K562 (cell line): Measurements from ENCODE around the gene YIF1A. TPM values are rescaled to one million over a fixed set of nuclear protein-coding genes. Genes with fewer than 3 reads are reported as not detected.

ENCODE experiments used
- CHD1 ChIP-seq: fragments of 200-600 bp; sonication (generic); IDR thresholded peaks from one replicate; pipeline ENCODE4 v1.6.1; 2012; ENCODE audit warnings: mild to moderate bottlenecking, moderate library complexity, low read length, inconsistent platforms
- DMBX1 ChIP-seq: fragments of 250-450 bp; sonication (Bioruptor Pico); IDR thresholded peaks from 2 replicates; pipeline ENCODE4 v1.8.0; 2022; ENCODE audit warnings: inconsistent platforms, mild to moderate bottlenecking, moderate library complexity, borderline replicate concordance
- DPF2 ChIP-seq: fragments of 450-650 bp; IDR thresholded peaks from 2 replicates; pipeline ENCODE4 v1.6.1; 2016
- EP400 ChIP-seq: fragments of 450-650 bp; IDR thresholded peaks from 2 replicates; pipeline ENCODE4 v1.6.1; 2017; ENCODE audit warnings: antibody characterized with exemption, mild to moderate bottlenecking, moderate library complexity
- FOXP1 ChIP-seq: sonication (generic); formaldehyde crosslinking; IDR thresholded peaks from 2 replicates; pipeline ENCODE4 v1.8.0; 2022; ENCODE audit warnings: mild to moderate bottlenecking, missing genetic modification reagents
- GABPA ChIP-seq: fragments of 200-800 bp; sonication (Bioruptor generic); conservative IDR thresholded peaks from 2 replicates; pipeline ENCODE4 v1.6.1; 2016; ENCODE audit warnings: low read depth, missing genetic modification characterization, missing compliant biosample characterization
- GABPB2 ChIP-seq: fragments of 250-450 bp; sonication (Bioruptor Pico); conservative IDR thresholded peaks from 2 replicates; pipeline ENCODE4 v1.5.1; 2021; ENCODE audit warnings: mild to moderate bottlenecking
- MIER1 ChIP-seq: fragments of 450-650 bp; IDR thresholded peaks from 2 replicates; pipeline ENCODE4 v1.6.1; 2016; ENCODE audit warnings: antibody characterized with exemption, mild to moderate bottlenecking, low read depth
- PCBP2 ChIP-seq: fragments of 200-400 bp; formaldehyde crosslinking; IDR thresholded peaks from 2 replicates; pipeline ENCODE4 v1.6.1; 2018; ENCODE audit warnings: low read length, low read depth, mild to moderate bottlenecking, moderate library complexity; ENCODE audit not compliant: poor library complexity, severe bottlenecking
- RUNX1 ChIP-seq: sonication (generic); IDR thresholded peaks from 2 replicates; pipeline ENCODE4 v1.6.1; 2016; ENCODE audit warnings: antibody characterized with exemption, low read depth
- TAF1 ChIP-seq: IDR thresholded peaks from 2 replicates; pipeline ENCODE4 v1.6.1; 2011; ENCODE audit warnings: mild to moderate bottlenecking, low read length, moderate library complexity; ENCODE audit not compliant: insufficient read depth, control insufficient read depth, severe bottlenecking; ENCODE audit errors: extremely low read depth
- TAL1 ChIP-seq: fragments of 450-650 bp; IDR thresholded peaks from 2 replicates; pipeline ENCODE4 v1.6.1; 2016; ENCODE audit warnings: mild to moderate bottlenecking
- ZBTB1 ChIP-seq: sonication (generic); formaldehyde crosslinking; IDR thresholded peaks from 2 replicates; pipeline ENCODE4 v1.8.1; 2023; ENCODE audit warnings: missing genetic modification reagents, low read depth, mild to moderate bottlenecking, borderline replicate concordance
- ZC3H4 ChIP-seq: sonication (generic); formaldehyde crosslinking; IDR thresholded peaks from 2 replicates; pipeline ENCODE4 v1.9.0; 2021; ENCODE audit warnings: missing genetic modification reagents, borderline replicate concordance
- ZNF583 ChIP-seq: fragments of 250-450 bp; sonication (Bioruptor Pico); IDR thresholded peaks from 2 replicates; pipeline ENCODE4 v1.4.0; 2020
- polyA plus RNA-seq, 8 experiments: library from polyadenylated mRNA; depleted of rRNA in 4 of 8; stranded (reverse) in 5 of 8; unstranded in 3 of 8; fragments of >200 nt; fragmentation: Nextera tagmentation in 2 of 8; fragmentation: Illumina TruSeq in 1 of 8; extraction: Ambion mirVana in 2 of 8; extraction: Trizol in 1 of 8; gene quantifications; 2 replicates each; pipeline versions ENCODE4 v1.2.1 to v1.2.3, GENCODE V29; 2011 to 2014; ENCODE audit warnings: inconsistent platforms in 1 of 8, missing spikeins in 1 of 8
- total RNA-seq, 7 experiments: library from RNA; depleted of rRNA in 6 of 7; stranded (reverse); fragments of >200 nt in 6 of 7; fragmentation: Illumina TruSeq in 2 of 7; extraction: Trizol in 2 of 7; gene quantifications; 2 replicates each; pipeline versions ENCODE4 v1.2.1 to v1.2.3, GENCODE V29; 2011 to 2021; ENCODE audit warnings: low replicate concordance in 1 of 7
- TF ChIP-seq, protein P1 (sequence below): sonication (generic); formaldehyde crosslinking; IDR thresholded peaks from 2 replicates; pipeline ENCODE4 v1.8.0; 2022; ENCODE audit warnings: mild to moderate bottlenecking, missing genetic modification reagents
- TF ChIP-seq, protein P2 (sequence below): fragments of 450-650 bp; IDR thresholded peaks from 2 replicates; pipeline ENCODE4 v1.6.1; 2016; ENCODE audit warnings: antibody characterized with exemption
- TF ChIP-seq, protein P3 (sequence below): fragments of 450-650 bp; formaldehyde crosslinking; IDR thresholded peaks from 2 replicates; pipeline ENCODE4 v1.4.0; 2020; ENCODE audit warnings: mild to moderate bottlenecking, moderate library complexity
- TF ChIP-seq, protein P4 (sequence below): sonication (generic); formaldehyde crosslinking; IDR thresholded peaks from 2 replicates; pipeline ENCODE4 v1.8.0; 2023; ENCODE audit warnings: mild to moderate bottlenecking, missing genetic modification reagents

YIF1A gene
- total and polyA plus RNA-seq, 9 of the 15 experiments (the other 6 are each of a cell fraction or from before 2014, with no cell fraction given): 8.6 to 121 (median 77.2) TPM

DNA sequence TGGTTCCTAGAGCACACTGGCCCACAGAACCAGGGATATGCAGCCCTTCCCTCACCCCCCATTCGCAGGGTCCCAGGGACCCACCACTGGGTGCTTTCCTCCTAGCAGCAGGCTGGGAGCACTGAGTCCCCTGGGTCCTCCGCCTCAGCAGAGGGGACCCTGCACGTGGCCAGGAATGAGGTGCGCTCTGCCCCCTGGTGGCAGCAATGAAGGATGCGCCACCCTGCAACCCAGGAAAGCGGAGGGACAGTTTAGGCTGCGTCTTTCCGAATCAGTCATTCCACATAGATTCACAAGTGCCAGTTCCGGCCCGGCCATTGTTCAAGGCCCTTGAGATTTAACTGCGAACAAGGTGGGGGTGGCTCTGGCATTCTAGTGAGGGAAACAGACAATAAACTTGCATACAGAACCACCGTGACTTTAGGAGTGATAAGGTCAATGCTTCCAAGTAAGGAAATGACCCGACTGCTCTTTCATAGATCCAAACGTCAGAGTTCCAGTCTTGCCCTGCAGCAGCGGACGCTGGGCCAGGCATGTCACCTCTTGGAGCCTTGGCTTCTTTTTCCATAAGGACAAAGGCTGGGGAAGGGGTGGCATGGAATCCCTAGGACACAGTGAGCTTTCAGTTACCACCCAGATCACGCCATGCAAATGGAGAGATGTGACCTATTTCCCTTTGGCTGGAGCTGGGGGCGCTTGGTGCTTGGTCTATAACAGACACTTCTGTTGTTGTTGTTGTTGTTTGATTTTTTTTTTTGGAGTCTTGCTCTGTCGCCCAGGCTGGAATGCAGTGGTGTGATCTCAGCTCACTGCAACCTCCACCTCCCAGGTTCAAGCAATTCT is 39.6 kb upstream of the YIF1A start (continued):
- TF ChIP-seq PCBP2 (no peak), EP400 (peak; percentile 90), GABPB2 (no peak), RUNX1 (no peak), FOXP1 (CRISPR knock-in tag) (peak; percentile 61; the same call in 1 of the 2 replicates), ZC3H4 (CRISPR knock-in tag) (no peak), GABPA (tag) (0 out of 2 replicates have a peak, but pooled peaks have one; percentile 27), TAL1 (no peak), ZBTB1 (CRISPR knock-in tag) (no peak), DPF2 (no peak; the same call in 1 of the 2 replicates), DMBX1 (peak; percentile 61; the same call in 1 of the 2 replicates), CHD1 (no peak), ZNF583 (CRISPR knock-in tag) (no peak), MIER1 (no peak), TAF1 (peak; percentile 19)
- TF ChIP-seq, protein P1, sequence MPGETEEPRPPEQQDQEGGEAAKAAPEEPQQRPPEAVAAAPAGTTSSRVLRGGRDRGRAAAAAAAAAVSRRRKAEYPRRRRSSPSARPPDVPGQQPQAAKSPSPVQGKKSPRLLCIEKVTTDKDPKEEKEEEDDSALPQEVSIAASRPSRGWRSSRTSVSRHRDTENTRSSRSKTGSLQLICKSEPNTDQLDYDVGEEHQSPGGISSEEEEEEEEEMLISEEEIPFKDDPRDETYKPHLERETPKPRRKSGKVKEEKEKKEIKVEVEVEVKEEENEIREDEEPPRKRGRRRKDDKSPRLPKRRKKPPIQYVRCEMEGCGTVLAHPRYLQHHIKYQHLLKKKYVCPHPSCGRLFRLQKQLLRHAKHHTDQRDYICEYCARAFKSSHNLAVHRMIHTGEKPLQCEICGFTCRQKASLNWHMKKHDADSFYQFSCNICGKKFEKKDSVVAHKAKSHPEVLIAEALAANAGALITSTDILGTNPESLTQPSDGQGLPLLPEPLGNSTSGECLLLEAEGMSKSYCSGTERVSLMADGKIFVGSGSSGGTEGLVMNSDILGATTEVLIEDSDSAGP (CRISPR knock-in tag): peak; percentile 46; the same call in 1 of the 2 replicates
- TF ChIP-seq, protein P2, sequence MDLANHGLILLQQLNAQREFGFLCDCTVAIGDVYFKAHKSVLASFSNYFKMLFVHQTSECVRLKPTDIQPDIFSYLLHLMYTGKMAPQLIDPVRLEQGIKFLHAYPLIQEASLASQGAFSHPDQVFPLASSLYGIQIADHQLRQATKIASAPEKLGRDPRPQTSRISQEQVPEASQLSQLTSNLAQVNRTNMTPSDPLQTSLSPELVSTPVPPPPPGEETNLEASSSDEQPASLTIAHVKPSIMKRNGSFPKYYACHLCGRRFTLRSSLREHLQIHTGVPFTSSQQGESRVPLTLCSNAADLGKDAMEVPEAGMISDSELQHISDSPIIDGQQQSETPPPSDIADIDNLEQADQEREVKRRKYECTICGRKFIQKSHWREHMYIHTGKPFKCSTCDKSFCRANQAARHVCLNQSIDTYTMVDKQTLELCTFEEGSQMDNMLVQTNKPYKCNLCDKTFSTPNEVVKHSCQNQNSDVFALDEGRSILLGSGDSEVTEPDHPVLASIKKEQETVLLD: no peak
- TF ChIP-seq, protein P3, sequence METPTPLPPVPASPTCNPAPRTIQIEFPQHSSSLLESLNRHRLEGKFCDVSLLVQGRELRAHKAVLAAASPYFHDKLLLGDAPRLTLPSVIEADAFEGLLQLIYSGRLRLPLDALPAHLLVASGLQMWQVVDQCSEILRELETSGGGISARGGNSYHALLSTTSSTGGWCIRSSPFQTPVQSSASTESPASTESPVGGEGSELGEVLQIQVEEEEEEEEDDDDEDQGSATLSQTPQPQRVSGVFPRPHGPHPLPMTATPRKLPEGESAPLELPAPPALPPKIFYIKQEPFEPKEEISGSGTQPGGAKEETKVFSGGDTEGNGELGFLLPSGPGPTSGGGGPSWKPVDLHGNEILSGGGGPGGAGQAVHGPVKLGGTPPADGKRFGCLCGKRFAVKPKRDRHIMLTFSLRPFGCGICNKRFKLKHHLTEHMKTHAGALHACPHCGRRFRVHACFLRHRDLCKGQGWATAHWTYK (CRISPR knock-in tag): 0 out of 2 replicates have a peak, but pooled peaks have one; percentile 39
- TF ChIP-seq, protein P4, sequence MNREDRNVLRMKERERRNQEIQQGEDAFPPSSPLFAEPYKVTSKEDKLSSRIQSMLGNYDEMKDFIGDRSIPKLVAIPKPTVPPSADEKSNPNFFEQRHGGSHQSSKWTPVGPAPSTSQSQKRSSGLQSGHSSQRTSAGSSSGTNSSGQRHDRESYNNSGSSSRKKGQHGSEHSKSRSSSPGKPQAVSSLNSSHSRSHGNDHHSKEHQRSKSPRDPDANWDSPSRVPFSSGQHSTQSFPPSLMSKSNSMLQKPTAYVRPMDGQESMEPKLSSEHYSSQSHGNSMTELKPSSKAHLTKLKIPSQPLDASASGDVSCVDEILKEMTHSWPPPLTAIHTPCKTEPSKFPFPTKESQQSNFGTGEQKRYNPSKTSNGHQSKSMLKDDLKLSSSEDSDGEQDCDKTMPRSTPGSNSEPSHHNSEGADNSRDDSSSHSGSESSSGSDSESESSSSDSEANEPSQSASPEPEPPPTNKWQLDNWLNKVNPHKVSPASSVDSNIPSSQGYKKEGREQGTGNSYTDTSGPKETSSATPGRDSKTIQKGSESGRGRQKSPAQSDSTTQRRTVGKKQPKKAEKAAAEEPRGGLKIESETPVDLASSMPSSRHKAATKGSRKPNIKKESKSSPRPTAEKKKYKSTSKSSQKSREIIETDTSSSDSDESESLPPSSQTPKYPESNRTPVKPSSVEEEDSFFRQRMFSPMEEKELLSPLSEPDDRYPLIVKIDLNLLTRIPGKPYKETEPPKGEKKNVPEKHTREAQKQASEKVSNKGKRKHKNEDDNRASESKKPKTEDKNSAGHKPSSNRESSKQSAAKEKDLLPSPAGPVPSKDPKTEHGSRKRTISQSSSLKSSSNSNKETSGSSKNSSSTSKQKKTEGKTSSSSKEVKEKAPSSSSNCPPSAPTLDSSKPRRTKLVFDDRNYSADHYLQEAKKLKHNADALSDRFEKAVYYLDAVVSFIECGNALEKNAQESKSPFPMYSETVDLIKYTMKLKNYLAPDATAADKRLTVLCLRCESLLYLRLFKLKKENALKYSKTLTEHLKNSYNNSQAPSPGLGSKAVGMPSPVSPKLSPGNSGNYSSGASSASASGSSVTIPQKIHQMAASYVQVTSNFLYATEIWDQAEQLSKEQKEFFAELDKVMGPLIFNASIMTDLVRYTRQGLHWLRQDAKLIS: no peak
